Activated CD4-positive, CD25-positive, alpha-beta regulatory T cell treated with anti-CD3 and anti-CD28 coated beads, Interleukin-2, amount 50 U/mL, for 16 hours (primary cell): Measurements from ENCODE around the gene KRT75.
"Not testable (repeated sequence)": the region's sequence is repeated elsewhere in the genome, so short reads cannot be mapped to it uniquely, and the experiment has no call there.

ENCODE experiments used
- DNase-seq: peaks from one replicate; pipeline ENCODE4 v3.0.0-alpha.2; 2020; ENCODE audit warnings: low read depth, low spot score

KRT75 gene

GRCh38 chr12:52434081-52434733 lies at the start of gene KRT75:
Gene KRT75 (minus strand): TSS chr12:52434371. CDS start chr12:52434304, 67 bp downstream.
- no peak for DNase-seq

GRCh38 chr12:52480073-52480472 lies 45.9 kb upstream of the KRT75 start:
- DNase-seq: no peak

GRCh38 chr12:52477651-52478050 lies 43.5 kb upstream of the KRT75 start:
- no peak for DNase-seq

GRCh38 chr12:52474212-52474611 lies 40.0 kb upstream of the KRT75 start:
- DNase-seq: no peak

GRCh38 chr12:52473768-52474167 lies 39.6 kb upstream of the KRT75 start, which contains the start of gene KRT6C:
Gene KRT6C (minus strand): TSS chr12:52473805. CDS start chr12:52473737, 68 bp downstream.
- no peak for DNase-seq

GRCh38 chr12:52469853-52470252 lies 35.7 kb upstream of the KRT75 start:
- DNase-seq: no peak

GRCh38 chr12:52464897-52465296 lies 30.7 kb upstream of the KRT75 start:
- no peak for DNase-seq

- no peak for DNase-seq
Measured at GRCh38 chr12:52461693-52462092, 27.5 kb upstream of the KRT75 start.

GRCh38 chr12:52458861-52459260 lies 24.7 kb upstream of the KRT75 start:
- no peak for DNase-seq

- DNase-seq: no peak
Measured at GRCh38 chr12:52455821-52456220, 21.6 kb upstream of the KRT75 start.

- DNase-seq: no peak
Measured at GRCh38 chr12:52454411-52455201, 20.4 kb upstream of the KRT75 start.

GRCh38 chr12:52452101-52452500 lies 17.9 kb upstream of the KRT75 start, which contains the start of gene KRT6B:
Gene KRT6B (minus strand): TSS chr12:52452146. CDS start chr12:52452078, 68 bp downstream.
- DNase-seq: no peak

GRCh38 chr12:52448228-52448627 lies 14.1 kb upstream of the KRT75 start:
- no peak for DNase-seq

- DNase-seq: not testable (repeated sequence)
Measured at GRCh38 chr12:52447196-52447595, 13.0 kb upstream of the KRT75 start.

- no peak for DNase-seq
Measured at GRCh38 chr12:52446367-52447045, 12.3 kb upstream of the KRT75 start.

GRCh38 chr12:52445876-52446275 lies 11.7 kb upstream of the KRT75 start:
- no peak for DNase-seq

GRCh38 chr12:52444647-52445595 lies 10.8 kb upstream of the KRT75 start:
- DNase-seq: no peak

- DNase-seq: no peak
Measured at GRCh38 chr12:52443966-52444365, 9.8 kb upstream of the KRT75 start.

- DNase-seq: no peak
Measured at GRCh38 chr12:52442600-52443061, 8.5 kb upstream of the KRT75 start.

GRCh38 chr12:52441320-52441911 lies 7.2 kb upstream of the KRT75 start:
- no peak for DNase-seq
